ENCODE measurements around the gene EVL. TPM values are rescaled to one million over a fixed set of nuclear protein-coding genes. Genes with fewer than 3 reads are reported as not detected.
A peak's percentile ranks its signal among the peaks of the same experiment; 100 is the strongest.

The EVL gene
- total RNA-seq, 1 donor from 2014 or later: 159 TPM

DNA sequence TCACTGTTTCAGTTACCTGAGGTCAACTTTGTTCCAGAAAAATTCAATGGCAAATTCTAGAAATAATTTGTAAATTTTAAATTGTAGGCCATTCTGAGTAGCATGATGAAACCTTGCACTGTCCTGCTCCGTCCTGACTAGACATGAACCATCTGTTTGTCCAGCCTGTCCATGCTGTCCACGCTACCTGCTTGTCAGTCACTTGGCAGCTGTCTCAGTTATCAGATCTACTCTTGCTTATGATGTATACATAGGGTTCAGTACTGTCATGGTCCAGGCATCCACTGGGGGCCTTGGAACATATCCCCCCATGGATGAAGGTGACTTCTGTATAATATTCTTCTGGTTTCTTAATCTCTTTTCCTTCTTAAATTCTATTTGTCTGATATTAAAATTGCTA lies 14.1 kb upstream of the EVL start:
- Mint-ChIP-seq H3K4me1 (ENCODE audit: unreplicated experiment) (peaks cover 17% of the 10 kb centered on the region), H3K36me3 (peaks cover 9% of the 10 kb centered on the region), H3K4me3 (no peak overlapping the region), H3K9me3 (peaks cover 6% of the 10 kb centered on the region), H3K27ac (no peak overlapping the region), H3K27me3 (no peaks in the 10 kb centered on the region)
- no peak for DNase-seq (ENCODE audit: extremely low spot score, unreplicated experiment)
- TF ChIP-seq, protein P1, sequence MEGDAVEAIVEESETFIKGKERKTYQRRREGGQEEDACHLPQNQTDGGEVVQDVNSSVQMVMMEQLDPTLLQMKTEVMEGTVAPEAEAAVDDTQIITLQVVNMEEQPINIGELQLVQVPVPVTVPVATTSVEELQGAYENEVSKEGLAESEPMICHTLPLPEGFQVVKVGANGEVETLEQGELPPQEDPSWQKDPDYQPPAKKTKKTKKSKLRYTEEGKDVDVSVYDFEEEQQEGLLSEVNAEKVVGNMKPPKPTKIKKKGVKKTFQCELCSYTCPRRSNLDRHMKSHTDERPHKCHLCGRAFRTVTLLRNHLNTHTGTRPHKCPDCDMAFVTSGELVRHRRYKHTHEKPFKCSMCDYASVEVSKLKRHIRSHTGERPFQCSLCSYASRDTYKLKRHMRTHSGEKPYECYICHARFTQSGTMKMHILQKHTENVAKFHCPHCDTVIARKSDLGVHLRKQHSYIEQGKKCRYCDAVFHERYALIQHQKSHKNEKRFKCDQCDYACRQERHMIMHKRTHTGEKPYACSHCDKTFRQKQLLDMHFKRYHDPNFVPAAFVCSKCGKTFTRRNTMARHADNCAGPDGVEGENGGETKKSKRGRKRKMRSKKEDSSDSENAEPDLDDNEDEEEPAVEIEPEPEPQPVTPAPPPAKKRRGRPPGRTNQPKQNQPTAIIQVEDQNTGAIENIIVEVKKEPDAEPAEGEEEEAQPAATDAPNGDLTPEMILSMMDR (conservative IDR thresholded peaks at IDR 0.05): no peak

- Mint-ChIP-seq H3K27ac (peak overlapping the region; percentile 22), H3K4me3 (no peak overlapping the region), H3K9me3 (peaks cover 6% of the 10 kb centered on the region)
Observed at GRCh38 chr14:100051543-100051942, 13.7 kb upstream of the EVL start.

DNA sequence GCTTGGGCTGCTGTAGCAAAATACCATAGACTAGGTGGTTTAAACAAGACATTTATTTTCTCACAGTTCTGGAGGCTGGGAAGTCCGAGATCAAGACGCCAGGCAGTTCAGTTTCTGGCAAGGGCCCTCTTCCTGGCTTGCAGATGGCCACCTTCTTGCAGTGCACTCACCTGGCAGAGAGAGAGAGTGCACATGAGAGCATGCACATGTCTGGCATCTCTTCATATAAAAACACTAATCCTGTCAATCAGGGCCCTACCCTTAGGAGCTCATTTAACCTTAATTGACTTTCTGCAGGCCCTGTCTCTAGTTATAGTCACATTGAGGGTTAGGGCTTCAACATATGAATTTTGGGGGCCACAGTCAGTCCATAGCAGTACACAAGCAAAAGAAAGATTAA lies 12.4 kb upstream of the EVL start:
- Mint-ChIP-seq H3K27me3 (no peaks in the 10 kb centered on the region), H3K9me3 (peaks cover 3% of the 10 kb centered on the region), H3K27ac (no peak overlapping the region), H3K36me3 (peaks cover 9% of the 10 kb centered on the region), H3K4me1 (ENCODE audit: unreplicated experiment) (peaks cover 26% of the 10 kb centered on the region), H3K4me3 (no peak overlapping the region)
- TF ChIP-seq, protein P1 (conservative IDR thresholded peaks at IDR 0.05): no peak
- no peak for DNase-seq (ENCODE audit: extremely low spot score, unreplicated experiment)

More at GRCh38 chr14:100051543-100051942, 13.7 kb upstream of the EVL start:
- DNase-seq (ENCODE audit: extremely low spot score, unreplicated experiment): no peak
- Mint-ChIP-seq H3K27me3 (no peaks in the 10 kb centered on the region), H3K36me3 (peaks cover 9% of the 10 kb centered on the region), H3K4me1 (ENCODE audit: unreplicated experiment) (peaks cover 17% of the 10 kb centered on the region)
- TF ChIP-seq, protein P1 (conservative IDR thresholded peaks at IDR 0.05): no peak

- Mint-ChIP-seq H3K27me3 (no peaks in the 10 kb centered on the region), H3K27ac (no peak overlapping the region)
Observed at GRCh38 chr14:100054316-100055075, 10.7 kb upstream of the EVL start.

DNA sequence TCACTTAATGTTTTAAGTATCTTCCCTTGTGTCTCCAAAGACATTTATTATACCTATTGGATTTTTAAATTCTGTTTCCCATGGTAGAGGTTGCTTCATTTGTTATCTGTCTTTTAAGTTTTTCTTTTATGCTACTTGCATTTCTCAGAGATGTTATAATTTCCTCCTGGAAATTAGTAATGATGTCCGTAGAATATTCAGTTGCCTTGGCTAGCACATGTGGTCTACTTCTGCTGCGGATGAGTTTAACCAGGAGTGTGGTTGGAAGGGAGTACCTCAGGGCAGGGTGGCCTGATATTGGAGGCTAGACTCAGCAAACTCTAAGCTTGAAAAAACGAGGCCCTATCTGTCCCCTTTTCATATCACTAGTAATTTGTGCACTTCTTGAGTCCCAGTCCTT lies 8.8 kb upstream of the EVL start:
- no peak overlapping the region for H3K4me3 Mint-ChIP-seq
- DNase-seq (ENCODE audit: extremely low spot score, unreplicated experiment): no peak
- TF ChIP-seq, protein P1 (conservative IDR thresholded peaks at IDR 0.05): no peak
- H3K27ac Mint-ChIP-seq: no peak overlapping the region
- peaks cover 10% of the 10 kb centered on the region for H3K9me3 Mint-ChIP-seq
- no peaks in the 10 kb centered on the region for H3K27me3 Mint-ChIP-seq
- peaks cover 14% of the 10 kb centered on the region for H3K36me3 Mint-ChIP-seq
- H3K4me1 Mint-ChIP-seq (ENCODE audit: unreplicated experiment): peaks cover 22% of the 10 kb centered on the region

More at GRCh38 chr14:100054316-100055075, 10.7 kb upstream of the EVL start:
- peaks cover 14% of the 10 kb centered on the region for H3K36me3 Mint-ChIP-seq
- DNase-seq (ENCODE audit: extremely low spot score, unreplicated experiment): no peak
- no peak overlapping the region for H3K4me3 Mint-ChIP-seq
- peaks cover 21% of the 10 kb centered on the region for H3K4me1 Mint-ChIP-seq (ENCODE audit: unreplicated experiment)
- peaks cover 6% of the 10 kb centered on the region for H3K9me3 Mint-ChIP-seq
- TF ChIP-seq, protein P1 (conservative IDR thresholded peaks at IDR 0.05): no peak

Measured in type B pancreatic cell (in vitro differentiated cells).